DOHH2 (cell line): Measurements from ENCODE around the gene RAI1.

Experiments used
- EZH2phosphoT487 ChIP-seq: fragments of 200-600 bp; sonication (generic); IDR thresholded peaks from 2 replicates; pipeline ENCODE4 v1.6.1; 2017; ENCODE audit warnings: borderline replicate concordance, mild to moderate bottlenecking, antibody characterized with exemption, low read length, moderate library complexity, mixed read lengths
- TF ChIP-seq, protein P1 (sequence below): fragments of 200-600 bp; sonication (generic); IDR thresholded peaks from one replicate; pipeline ENCODE4 v1.5.1; 2014; ENCODE audit warnings: antibody characterized with exemption, mild to moderate bottlenecking, low read depth, low read length; ENCODE audit not compliant: poor library complexity, severe bottlenecking

DNA sequence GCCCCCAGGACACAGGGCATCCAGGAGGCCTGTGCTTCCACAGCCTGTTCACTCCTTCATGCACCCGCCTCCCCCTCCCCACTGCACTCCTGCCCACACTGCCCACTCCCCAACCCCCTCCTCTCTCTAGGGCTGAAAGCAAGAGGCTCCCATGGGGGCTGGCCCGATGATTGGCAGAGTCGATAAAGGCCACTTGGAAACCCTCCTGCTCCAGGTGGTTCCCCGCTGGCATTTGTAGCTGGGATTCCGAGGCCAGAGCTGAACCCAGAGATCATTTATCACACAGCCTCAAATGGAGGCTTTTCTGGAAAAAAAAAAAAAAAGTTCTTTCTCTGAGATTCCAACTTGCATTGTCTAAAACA, 81.5 kb downstream of the RAI1 start:
- TF ChIP-seq, protein P1, sequence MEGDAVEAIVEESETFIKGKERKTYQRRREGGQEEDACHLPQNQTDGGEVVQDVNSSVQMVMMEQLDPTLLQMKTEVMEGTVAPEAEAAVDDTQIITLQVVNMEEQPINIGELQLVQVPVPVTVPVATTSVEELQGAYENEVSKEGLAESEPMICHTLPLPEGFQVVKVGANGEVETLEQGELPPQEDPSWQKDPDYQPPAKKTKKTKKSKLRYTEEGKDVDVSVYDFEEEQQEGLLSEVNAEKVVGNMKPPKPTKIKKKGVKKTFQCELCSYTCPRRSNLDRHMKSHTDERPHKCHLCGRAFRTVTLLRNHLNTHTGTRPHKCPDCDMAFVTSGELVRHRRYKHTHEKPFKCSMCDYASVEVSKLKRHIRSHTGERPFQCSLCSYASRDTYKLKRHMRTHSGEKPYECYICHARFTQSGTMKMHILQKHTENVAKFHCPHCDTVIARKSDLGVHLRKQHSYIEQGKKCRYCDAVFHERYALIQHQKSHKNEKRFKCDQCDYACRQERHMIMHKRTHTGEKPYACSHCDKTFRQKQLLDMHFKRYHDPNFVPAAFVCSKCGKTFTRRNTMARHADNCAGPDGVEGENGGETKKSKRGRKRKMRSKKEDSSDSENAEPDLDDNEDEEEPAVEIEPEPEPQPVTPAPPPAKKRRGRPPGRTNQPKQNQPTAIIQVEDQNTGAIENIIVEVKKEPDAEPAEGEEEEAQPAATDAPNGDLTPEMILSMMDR, result no peak
- TF ChIP-seq EZH2phosphoT487, result no peak
